Measurements from ENCODE around the gene RAD23A. TPM values are rescaled to one million over a fixed set of nuclear protein-coding genes. Genes with fewer than 3 reads are reported as not detected.
A peak's percentile ranks its signal among the peaks of the same experiment; 100 is the strongest.
"Not testable (repeated sequence)": the region's sequence is repeated elsewhere in the genome, so short reads cannot be mapped to it uniquely, and the experiment has no call there.

Gene RAD23A
- total RNA-seq, 1 experiment from 2014 or later = 123 TPM

DNA sequence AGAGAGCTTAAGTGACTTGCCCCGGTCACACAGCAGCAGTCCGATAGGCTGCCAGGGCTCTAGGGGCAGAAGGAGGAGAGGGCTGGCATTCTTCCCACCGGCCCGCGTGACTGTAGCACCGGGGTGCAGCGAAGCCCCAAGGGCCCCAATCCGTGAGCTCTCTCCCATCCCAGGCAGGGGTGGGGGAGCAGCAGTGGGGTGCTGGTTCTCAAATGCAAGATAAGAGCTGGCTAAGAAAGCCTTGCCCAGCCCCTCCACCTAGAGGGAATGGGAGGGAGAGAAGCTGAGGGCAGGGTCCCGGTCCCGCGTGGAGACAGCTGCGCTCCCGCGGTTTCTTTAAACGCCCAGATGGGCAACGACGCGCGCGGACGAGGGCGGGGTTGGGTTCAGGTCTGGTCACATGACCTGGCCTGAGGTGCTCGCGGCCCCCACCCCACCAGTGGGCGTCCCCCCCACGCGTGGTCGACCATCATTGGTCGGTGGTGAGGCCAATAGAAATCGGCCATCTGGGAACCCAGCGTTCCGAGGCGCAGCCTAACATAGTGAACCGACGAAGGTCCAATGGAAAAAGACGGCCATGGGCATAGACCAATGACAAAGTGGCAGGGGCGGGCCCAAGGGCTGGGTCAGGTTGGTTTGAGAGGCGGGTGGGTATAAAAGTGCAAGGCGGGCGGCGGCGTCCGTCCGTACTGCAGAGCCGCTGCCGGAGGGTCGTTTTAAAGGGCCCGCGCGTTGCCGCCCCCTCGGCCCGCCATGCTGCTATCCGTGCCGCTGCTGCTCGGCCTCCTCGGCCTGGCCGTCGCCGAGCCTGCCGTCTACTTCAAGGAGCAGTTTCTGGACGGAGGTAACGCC lies 7.5 kb upstream of the RAD23A start, which contains the start of gene CALR:
Gene CALR, plus strand, starts transcription at position 683 of the 852 bp plus-strand sequence. Its CDS starts 71 bp downstream, at position 754.
- peak; percentile 100 for DNase-seq (ENCODE audit: low read depth)

DNA sequence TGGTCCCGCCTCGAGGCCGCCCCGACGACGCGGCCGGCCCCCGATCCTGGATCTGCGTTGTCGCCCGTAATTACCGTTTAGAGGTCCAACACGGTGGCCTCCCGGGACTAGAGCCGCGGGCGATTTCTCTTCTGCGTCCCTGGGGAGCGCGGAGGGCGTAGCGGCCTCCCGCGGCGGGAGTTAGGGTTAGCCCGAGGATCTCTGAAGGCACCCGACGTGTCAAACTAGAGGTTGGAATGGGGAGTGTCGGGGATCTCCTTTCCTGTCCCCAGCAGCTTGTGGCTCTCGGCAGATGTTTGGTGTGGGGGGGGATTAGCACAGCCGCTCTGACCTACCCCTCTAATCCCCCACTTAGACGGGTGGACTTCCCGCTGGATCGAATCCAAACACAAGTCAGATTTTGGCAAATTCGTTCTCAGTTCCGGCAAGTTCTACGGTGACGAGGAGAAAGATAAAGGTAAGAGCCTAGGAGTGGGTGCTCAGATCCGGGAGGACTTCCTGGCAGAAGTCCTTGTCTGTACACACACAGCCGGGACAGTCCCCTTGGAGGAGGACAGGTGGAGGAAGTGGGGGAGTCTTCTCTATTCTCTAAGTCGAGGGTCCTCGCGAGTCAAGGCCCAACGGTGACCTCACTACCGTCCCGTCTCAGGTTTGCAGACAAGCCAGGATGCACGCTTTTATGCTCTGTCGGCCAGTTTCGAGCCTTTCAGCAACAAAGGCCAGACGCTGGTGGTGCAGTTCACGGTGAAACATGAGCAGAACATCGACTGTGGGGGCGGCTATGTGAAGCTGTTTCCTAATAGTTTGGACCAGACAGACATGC lies 6.7 kb upstream of the RAD23A start:
- peak; percentile 39 for DNase-seq (ENCODE audit: low read depth)

DNA sequence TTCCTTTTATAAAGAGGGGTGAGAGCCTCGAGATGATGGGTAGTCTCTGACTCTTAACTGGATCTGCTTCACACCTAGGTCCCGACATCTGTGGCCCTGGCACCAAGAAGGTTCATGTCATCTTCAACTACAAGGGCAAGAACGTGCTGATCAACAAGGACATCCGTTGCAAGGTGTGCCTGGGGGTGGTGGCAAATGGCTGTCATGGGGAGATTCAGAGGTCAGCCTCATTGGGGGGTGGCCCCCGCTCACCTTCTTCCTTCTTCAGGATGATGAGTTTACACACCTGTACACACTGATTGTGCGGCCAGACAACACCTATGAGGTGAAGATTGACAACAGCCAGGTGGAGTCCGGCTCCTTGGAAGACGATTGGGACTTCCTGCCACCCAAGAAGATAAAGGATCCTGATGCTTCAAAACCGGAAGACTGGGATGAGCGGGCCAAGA lies 5.7 kb upstream of the RAD23A start:
- DNase-seq (ENCODE audit: low read depth) = no peak

DNA sequence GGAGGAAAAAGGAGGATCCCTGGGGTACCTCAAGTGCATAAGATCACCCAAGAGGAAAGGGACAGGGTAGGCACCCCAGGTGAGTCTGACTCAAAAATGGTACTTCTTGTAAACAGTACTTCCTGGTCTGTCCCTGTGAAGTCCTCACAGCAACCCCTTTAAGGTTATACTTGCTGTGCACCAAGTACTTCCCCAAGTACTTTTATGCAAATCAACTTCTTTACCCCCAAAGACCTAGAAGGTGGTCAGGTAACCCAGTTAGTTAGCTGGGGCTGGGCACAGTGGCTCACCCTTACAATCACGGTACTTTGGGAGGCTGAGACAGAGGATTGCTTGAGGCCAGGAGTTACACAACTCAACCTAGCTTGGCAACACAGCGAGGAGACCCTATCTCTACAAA lies 4.8 kb upstream of the RAD23A start:
- DNase-seq (ENCODE audit: low read depth) = no peak

DNA sequence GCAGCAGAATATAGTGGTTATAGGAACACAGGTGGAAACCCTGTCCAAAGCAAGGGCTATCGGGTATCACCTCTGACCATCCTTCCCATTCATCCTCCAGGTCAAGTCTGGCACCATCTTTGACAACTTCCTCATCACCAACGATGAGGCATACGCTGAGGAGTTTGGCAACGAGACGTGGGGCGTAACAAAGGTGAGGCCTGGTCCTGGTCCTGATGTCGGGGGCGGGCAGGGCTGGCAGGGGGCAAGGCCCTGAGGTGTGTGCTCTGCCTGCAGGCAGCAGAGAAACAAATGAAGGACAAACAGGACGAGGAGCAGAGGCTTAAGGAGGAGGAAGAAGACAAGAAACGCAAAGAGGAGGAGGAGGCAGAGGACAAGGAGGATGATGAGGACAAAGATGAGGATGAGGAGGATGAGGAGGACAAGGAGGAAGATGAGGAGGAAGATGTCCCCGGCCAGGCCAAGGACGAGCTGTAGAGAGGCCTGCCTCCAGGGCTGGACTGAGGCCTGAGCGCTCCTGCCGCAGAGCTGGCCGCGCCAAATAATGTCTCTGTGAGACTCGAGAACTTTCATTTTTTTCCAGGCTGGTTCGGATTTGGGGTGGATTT lies 2.1 kb upstream of the RAD23A start:
- DNase-seq (ENCODE audit: low read depth) = no peak

DNA sequence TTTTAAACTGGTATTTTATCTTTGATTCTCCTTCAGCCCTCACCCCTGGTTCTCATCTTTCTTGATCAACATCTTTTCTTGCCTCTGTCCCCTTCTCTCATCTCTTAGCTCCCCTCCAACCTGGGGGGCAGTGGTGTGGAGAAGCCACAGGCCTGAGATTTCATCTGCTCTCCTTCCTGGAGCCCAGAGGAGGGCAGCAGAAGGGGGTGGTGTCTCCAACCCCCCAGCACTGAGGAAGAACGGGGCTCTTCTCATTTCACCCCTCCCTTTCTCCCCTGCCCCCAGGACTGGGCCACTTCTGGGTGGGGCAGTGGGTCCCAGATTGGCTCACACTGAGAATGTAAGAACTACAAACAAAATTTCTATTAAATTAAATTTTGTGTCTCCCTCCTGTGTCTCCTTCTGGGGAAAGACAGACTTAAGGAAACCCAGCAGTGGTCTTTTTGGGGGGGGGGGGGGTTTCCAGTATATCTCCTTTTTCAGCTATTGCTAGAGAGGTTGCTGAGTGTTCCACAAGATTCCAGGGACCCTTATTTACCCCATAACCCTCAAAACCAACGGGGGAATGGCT lies 1.5 kb upstream of the RAD23A start:
- DNase-seq (ENCODE audit: low read depth) = no peak

DNA sequence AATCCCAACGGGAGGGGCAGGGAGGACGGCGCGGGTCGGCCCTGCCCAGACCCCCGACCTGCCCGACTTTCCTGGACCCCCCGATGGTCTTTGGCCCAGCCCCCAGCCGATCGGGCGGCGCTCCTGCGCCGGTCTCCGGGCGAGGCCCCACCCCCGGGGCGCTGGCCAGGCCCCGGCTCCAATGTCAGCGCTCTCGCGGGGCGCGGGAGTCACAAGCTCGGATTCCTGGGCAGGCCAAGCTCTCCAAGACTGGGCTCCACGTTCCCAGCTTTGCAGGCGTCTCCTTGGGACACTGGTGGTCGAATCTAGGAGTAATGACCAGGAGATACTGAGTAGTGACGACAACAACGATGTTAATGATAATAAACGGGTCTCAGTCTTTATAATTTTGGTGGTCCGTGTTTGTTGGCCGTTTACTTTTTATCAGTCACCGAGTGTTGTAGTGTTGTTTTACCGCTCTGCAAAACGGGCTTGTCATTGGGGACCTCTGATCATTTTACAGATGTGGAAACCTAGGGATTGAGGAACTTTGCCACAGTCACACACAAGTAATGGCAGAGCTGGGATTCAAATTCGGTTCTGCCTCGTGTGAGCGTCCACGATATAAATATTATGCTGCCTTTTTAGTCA lies 545 bp downstream of the RAD23A start:
- DNase-seq (ENCODE audit: low read depth) = peak; percentile 83

DNA sequence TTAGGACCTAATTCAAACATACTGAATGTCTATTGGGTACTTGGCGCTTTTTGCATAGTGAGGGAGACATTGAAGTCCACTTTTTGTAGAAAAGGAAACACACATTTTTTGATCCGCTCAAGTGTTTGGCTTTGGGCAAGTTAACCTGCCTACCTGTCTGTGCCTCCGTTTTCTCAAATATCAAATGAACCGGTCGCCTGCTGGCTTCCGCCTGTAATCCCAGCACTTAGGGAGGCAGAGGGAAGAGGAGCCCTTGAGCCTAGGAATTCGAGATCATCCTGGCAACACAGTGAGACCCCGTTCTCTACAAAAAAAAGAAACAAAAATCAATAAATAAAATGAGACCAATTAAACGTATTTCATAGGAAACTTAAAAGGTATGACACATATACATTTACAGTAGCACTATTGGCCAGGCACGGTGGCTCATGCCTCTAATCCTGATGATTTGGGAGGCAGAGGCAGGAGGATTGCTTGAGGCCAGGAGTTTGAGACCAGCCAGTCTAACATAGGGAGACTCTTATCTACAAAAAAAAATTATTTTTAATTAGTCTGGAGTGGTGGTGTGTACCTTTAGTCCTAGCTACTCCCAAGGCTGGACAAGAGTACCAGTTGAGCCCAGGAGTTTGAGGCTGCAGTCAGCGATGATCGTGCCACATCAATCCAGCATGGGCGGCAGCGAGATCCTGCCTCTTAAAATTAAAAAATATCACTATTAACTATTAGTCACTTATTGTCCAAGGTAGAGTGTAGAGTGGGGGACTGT lies 1.3 kb downstream of the RAD23A start:
- no peak for DNase-seq (ENCODE audit: low read depth)

DNA sequence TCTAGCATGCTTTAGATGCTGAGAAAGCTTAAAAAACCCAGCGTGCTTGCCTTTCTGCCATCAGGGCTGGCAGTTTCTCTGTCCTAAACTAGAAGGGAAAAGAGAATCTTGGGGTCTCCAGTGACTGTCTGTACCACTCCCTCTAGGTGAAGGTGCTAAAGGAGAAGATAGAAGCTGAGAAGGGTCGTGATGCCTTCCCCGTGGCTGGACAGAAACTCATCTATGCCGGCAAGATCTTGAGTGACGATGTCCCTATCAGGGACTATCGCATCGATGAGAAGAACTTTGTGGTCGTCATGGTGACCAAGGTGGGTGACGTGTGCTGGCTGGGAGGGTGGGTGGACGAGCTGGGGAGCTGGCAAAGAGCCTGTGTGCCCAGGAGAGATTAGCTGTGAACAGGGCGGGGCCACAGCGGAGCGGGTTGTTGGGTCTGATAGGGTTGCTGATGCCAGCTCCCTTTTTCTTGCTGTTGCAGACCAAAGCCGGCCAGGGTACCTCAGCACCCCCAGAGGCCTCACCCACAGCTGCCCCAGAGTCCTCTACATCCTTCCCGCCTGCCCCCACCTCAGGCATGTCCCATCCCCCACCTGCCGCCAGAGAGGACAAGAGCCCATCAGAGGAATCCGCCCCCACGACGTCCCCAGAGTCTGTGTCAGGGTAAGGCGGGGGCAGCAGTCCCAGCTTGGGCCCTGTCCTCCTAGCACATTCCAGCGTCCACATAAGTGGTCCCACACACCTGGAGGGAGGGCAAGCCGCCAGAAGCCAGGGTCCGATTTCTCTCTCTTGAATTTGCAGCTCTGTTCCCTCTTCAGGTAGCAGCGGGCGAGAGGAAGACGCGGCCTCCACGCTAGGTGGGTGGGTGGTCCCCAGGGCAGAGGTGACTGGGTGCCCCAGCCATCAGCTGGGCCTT lies 2.3 kb downstream of the RAD23A start:
- no peak for DNase-seq (ENCODE audit: low read depth)

DNA sequence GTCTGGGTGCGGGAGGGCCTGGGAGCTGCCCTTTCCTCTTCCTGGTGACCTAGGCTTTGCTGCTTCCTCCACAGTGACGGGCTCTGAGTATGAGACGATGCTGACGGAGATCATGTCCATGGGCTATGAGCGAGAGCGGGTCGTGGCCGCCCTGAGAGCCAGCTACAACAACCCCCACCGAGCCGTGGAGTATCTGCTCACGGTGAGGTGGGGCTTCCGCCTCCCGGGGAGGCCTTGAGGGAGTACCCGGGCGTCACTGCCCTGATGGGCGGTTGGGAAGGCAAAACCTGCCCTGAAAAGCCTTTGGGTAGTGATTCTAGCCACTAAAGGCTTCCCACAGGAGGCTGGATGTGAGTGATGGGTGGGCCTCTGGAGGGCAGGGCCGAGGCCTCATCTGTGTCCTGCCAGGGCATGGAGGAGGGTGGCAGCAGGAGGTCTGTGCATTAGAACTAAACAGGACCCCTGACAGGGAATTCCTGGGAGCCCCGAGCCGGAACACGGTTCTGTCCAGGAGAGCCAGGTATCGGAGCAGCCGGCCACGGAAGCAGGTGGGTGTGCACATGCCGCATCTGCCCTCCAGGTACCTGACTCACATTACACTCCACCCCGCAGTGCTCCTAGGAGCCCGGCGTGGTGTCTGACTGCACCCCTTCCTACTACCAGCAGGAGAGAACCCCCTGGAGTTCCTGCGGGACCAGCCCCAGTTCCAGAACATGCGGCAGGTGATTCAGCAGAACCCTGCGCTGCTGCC lies 3.1 kb downstream of the RAD23A start:
- DNase-seq (ENCODE audit: low read depth) = no peak

DNA sequence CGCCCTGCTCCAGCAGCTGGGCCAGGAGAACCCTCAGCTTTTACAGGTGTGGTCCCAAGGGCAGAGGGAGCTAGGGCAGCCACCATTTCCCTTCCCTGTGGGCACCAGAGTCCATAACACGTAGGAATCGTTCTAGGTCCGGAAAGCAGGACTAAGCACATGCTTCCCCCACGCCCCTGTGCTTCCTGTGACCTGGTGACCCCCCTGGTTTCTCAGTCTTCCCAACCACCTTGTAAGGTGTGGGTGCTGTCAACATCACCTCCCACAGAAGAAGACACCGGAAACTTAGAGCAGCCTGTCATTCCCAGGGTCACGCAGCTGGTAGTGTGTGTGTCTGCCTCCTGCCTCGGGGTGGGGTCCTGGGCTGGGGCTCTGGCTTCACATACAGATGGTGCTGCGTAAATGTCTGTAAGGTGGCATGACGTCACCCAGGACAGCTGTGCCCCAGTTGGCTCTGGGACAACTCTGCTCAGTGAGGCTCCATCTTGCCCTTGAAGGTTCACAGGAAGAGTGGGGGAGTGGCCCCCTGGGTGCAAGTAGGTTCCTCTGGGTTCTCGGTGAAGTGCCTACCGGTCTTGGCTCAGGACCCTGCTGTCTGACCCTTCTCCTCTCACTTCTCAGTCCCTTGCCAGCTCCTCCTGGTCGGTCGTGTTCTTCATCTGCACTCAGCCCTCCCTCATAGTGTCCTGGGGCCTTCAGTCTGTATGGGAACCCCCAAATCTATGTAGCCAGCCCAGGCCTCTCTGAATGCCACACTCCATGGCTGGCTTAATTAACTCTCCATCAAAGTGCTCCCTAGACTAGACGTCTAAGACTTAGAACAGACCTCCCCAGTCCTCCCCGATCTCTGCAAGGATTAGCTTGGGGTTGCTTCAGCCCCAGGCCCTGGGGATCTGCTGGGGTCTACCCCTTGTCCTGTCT lies 4.0 kb downstream of the RAD23A start:
- no peak for DNase-seq (ENCODE audit: low read depth)

DNA sequence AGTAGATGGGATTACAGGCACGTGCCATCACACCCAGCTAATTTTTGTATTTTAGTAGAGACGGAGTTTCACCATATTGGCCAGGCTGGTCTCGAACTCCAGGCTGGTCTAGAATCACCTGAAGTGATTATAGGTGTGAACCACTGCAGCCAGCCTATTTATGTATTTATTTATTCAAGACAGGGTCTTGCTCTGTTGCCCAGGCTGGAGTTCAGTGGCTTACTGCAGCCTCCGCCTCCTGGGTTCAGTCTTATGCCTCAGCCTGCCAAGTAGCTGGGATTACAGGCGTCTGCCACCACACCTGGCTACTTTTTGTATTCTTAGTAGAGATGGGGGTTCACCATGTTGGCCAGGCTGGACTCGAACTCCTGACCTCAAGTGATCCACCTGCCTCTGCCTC lies 6.4 kb downstream of the RAD23A start:
- not testable (repeated sequence) for DNase-seq (ENCODE audit: low read depth)

DNA sequence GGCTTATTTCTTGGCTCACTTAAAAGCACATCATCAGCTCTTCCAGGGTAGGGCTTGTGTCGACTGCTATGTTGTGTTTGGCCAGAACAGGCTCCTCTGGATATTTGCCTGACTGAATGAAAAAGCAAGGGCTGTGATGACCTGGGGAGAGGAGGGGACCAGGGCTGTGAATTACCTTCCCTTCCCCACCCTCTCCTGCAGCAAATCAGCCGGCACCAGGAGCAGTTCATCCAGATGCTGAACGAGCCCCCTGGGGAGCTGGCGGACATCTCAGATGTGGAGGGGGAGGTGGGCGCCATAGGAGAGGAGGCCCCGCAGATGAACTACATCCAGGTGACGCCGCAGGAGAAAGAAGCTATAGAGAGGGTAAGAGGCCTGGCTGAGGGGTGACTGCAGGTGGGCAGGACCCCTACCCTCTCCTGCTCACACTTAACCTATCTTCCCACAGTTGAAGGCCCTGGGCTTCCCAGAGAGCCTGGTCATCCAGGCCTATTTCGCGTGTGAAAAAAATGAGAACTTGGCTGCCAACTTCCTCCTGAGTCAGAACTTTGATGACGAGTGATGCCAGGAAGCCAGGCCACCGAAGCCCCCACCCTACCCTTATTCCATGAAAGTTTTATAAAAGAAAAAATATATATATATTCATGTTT lies 7.0 kb downstream of the RAD23A start:
- DNase-seq (ENCODE audit: low read depth) = peak; percentile 67

DNA sequence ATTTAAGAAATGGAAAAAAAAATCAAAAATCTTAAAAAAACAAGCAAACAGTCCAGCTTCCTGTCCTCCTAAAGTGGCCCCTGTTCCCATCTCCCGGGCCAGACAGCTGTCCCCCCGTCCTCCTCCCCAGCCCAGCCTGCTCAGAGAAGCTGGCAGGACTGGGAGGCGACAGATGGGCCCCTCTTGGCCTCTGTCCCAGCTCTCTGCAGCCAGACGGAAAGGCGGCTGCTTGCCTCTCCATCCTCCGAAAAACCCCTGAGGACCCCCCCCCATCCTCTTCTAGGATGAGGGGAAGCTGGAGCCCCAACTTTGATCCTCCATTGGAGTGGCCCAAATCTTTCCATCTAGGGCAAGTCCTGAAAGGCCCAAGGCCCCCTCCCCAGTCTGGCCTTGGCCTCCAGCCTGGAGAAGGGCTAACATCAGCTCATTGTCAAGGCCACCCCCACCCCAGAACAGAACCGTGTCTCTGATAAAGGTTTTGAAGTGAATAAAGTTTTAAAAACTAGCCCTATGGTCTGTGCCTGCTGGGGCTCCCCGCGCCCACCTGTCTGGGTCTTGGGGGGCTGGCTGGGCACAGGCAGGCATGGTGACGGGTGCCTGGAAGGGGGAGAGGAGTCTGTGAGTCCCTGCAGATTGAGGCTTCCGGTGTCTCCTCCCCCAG lies 7.6 kb downstream of the RAD23A start:
- peak; percentile 43 for DNase-seq (ENCODE audit: low read depth)

DNA sequence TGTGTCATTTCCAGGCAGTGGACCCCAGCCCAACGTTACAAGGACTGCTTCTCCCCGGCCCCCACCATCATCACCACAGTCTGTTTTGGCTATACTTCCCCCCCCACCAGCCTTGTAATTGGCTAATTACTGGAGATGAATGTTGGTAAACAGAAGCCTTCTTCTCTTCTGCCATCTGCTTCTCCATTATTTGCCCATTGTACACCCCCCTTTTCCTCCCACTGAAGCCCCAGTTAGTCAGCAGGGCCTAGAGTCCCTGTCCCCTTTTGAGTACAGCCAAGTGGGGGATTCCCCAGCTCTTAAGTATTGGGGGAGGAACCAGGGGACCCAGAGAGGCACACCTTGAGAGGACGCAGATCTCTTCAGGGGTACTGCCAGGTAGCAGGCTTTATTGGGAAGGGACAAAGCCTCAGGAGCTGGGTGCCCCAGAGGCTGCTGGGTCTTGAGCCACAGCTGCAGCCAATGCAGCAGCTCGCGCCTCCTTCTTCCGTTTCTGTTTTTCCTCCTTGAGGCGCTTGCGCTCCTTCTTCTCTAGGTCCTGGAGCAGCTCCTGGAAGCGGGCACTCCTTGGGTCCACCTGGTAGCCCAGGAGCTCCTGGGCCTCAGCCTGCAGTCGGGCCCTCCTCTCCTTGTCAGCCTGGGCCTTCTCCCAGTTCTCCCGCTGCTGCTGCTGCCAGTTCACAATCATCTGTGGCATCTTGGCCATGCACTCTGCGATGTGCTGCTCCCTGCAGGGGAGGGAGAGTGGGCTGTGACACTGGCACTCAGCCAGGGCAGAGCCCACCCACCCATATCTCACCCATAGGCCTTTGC lies 8.3 kb downstream of the RAD23A start:
- DNase-seq (ENCODE audit: low read depth) = no peak

DNA sequence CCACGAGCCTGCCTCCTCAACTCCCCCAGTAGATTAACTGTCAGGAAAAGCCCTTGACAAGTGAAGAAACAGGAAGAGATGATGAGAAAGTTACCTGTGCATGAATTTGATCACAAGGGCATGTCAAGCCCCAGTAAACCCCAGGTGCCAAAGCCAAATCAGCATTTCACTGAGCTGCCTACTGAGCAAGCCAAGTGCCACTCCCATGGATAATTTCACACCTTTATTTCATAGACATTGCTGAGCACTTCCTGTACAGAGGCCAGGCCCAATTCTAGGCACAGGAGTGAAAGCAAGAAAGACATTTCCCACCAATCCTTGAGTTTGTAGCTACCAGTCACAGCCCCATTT lies 8.9 kb downstream of the RAD23A start:
- DNase-seq (ENCODE audit: low read depth) = no peak
